ENCODE data around the gene FOXD2. TPM values are rescaled to one million over a fixed set of nuclear protein-coding genes. Genes with fewer than 3 reads are reported as not detected.

The FOXD2 gene
- total RNA-seq, 2 donors from 2014 or later, result 0.07 to 0.26 TPM

DNA sequence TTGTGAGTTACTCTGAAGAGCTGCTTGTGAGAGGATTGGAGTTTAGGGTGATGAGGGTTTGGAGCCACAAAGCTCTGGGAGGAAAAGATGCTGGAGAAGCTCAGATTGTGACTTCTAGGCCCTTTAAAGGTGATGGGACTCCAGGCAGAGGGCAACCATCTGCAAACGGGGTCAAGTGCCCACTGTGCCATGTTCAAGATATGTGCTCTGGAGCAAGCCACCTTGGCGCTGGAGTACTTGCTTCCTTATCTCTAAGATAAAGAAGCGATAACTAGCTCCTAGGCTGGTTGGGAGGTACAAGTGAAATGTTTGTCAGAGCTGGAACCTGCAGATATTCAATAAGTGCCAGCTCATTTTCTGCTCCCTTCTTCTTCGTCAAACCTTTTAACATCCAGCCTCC, 36.1 kb upstream of the FOXD2 start:
- H3K27ac Mint-ChIP-seq, result no peak overlapping the region
- Histone ChIP-seq H3K4me1 (ENCODE audit: control insufficient read depth, insufficient read depth, low read length) (no peaks in the 10 kb centered on the region), H3K27ac (ENCODE audit: low read depth, low read length) (no peak overlapping the region), H3K36me3 (ENCODE audit: control insufficient read depth, insufficient read depth, low read length) (no peaks in the 10 kb centered on the region), H3K27me3 (ENCODE audit: control insufficient read depth, insufficient read depth, low read length, poor library complexity, severe bottlenecking) (peaks cover 33% of the 10 kb centered on the region), H3K4me3 (ENCODE audit: low read length) (no peak overlapping the region), H3K9ac (ENCODE audit: extremely low read depth, low read length, poor library complexity, severe bottlenecking) (no peak overlapping the region), H3K9me3 (ENCODE audit: control insufficient read depth, low read length) (no peaks in the 10 kb centered on the region)
- DNase-seq, result peak; percentile 21
- TF ChIP-seq, protein P1, sequence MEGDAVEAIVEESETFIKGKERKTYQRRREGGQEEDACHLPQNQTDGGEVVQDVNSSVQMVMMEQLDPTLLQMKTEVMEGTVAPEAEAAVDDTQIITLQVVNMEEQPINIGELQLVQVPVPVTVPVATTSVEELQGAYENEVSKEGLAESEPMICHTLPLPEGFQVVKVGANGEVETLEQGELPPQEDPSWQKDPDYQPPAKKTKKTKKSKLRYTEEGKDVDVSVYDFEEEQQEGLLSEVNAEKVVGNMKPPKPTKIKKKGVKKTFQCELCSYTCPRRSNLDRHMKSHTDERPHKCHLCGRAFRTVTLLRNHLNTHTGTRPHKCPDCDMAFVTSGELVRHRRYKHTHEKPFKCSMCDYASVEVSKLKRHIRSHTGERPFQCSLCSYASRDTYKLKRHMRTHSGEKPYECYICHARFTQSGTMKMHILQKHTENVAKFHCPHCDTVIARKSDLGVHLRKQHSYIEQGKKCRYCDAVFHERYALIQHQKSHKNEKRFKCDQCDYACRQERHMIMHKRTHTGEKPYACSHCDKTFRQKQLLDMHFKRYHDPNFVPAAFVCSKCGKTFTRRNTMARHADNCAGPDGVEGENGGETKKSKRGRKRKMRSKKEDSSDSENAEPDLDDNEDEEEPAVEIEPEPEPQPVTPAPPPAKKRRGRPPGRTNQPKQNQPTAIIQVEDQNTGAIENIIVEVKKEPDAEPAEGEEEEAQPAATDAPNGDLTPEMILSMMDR (conservative IDR thresholded peaks at IDR 0.05), result no peak
- no peaks in the 10 kb centered on the region for H3K9me3 Mint-ChIP-seq
- H3K4me3 Mint-ChIP-seq, result no peak overlapping the region
- no peaks in the 10 kb centered on the region for H3K36me3 Mint-ChIP-seq (ENCODE audit: low read depth)
- 83 to 94% methylated on average over 3 to 4 of the region's 4 CpGs for whole genome bisulfite sequencing, 2 experiments (ENCODE audit: insufficient coverage in 1 of 2, insufficient read length in 1 of 2)
- H3K4me1 Mint-ChIP-seq, result no peaks in the 10 kb centered on the region
- peaks cover 73% of the 10 kb centered on the region for H3K27me3 Mint-ChIP-seq (ENCODE audit: insufficient read depth)

DNA sequence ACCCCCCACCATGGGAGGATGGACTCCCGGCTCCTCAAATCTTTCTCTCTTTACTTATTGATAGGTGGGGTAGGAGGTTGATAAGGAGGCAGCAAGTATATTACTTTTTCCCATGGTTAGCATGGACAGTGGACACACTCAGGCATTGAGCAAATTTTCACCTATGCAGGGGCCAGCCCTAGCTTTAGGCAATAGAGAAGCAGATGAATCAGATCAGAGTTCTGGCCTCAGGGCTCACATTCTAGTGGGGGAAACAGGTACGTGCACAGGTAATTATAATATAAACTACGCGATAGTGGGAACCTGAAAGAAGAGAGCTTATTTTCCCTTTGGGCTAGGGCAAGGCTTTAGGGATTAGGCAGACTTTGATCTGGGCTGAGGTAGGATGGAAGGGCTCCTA, 35.3 kb upstream of the FOXD2 start:
- no peaks in the 10 kb centered on the region for H3K9me3 Mint-ChIP-seq
- Histone ChIP-seq H3K4me1 (ENCODE audit: control insufficient read depth, insufficient read depth, low read length) (no peaks in the 10 kb centered on the region), H3K4me3 (ENCODE audit: low read length) (no peak overlapping the region), H3K9me3 (ENCODE audit: control insufficient read depth, low read length) (no peaks in the 10 kb centered on the region), H3K9ac (ENCODE audit: extremely low read depth, low read length, poor library complexity, severe bottlenecking) (no peak overlapping the region), H3K27ac (ENCODE audit: low read depth, low read length) (no peak overlapping the region), H3K36me3 (ENCODE audit: control insufficient read depth, insufficient read depth, low read length) (no peaks in the 10 kb centered on the region), H3K27me3 (ENCODE audit: control insufficient read depth, insufficient read depth, low read length, poor library complexity, severe bottlenecking) (peaks cover 33% of the 10 kb centered on the region)
- no peaks in the 10 kb centered on the region for H3K4me1 Mint-ChIP-seq
- WGBS, 2 experiments (ENCODE audit: insufficient coverage in 1 of 2, insufficient read length in 1 of 2), result 94 to 100% methylated on average over 3 of the region's 4 CpGs
- no peak for DNase-seq
- no peaks in the 10 kb centered on the region for H3K36me3 Mint-ChIP-seq (ENCODE audit: low read depth)
- no peak overlapping the region for H3K27ac Mint-ChIP-seq
- H3K4me3 Mint-ChIP-seq, result no peak overlapping the region
- TF ChIP-seq, protein P1 (conservative IDR thresholded peaks at IDR 0.05), result no peak
- H3K27me3 Mint-ChIP-seq (ENCODE audit: insufficient read depth), result peaks cover 67% of the 10 kb centered on the region

DNA sequence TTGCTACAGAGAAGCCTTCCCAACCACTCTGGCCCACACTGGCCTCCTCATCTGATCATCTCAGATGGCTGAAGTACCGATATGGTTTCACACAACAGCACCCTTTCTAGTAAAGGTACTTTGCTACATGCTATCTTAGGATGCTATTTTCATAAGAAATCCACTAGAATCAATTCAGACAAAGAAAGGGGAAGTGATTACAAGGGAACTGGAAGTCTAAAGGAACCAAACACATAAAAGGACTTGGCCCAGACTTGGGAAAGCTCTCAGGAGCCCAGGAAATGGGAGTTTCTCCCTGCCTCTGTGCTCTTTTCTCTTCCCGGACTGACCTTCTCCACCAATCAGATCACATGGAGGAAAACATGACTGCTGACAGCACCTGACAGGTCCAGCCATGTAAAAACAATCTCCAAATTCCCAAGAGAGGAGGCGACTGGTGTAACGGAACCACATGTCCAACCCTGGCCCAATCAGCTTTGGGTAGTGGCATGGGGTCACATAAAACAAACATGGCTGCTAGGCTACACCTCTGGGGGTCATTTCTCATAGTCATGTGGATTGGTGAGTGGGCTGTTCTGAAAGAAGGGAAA, 34.4 kb upstream of the FOXD2 start:
- Histone ChIP-seq H3K27ac (ENCODE audit: low read depth, low read length) (no peak overlapping the region), H3K9ac (ENCODE audit: extremely low read depth, low read length, poor library complexity, severe bottlenecking) (no peak overlapping the region), H3K4me3 (ENCODE audit: low read length) (no peak overlapping the region), H3K36me3 (ENCODE audit: control insufficient read depth, insufficient read depth, low read length) (no peaks in the 10 kb centered on the region), H3K4me1 (ENCODE audit: control insufficient read depth, insufficient read depth, low read length) (no peaks in the 10 kb centered on the region), H3K27me3 (ENCODE audit: control insufficient read depth, insufficient read depth, low read length, poor library complexity, severe bottlenecking) (peaks cover 33% of the 10 kb centered on the region), H3K9me3 (ENCODE audit: control insufficient read depth, low read length) (no peaks in the 10 kb centered on the region)
- Mint-ChIP-seq H3K4me1 (peaks cover 6% of the 10 kb centered on the region), H3K27ac (no peak overlapping the region), H3K9me3 (no peaks in the 10 kb centered on the region), H3K36me3 (ENCODE audit: low read depth) (no peaks in the 10 kb centered on the region), H3K4me3 (no peak overlapping the region), H3K27me3 (ENCODE audit: insufficient read depth) (peaks cover 64% of the 10 kb centered on the region)
- no peak for DNase-seq
- 91% methylated on average over 4 of the region's 4 CpGs; no CpG with 5 or more reads in 1 of the 2 experiments for WGBS, 2 experiments (ENCODE audit: insufficient coverage in 1 of 2, insufficient read length in 1 of 2)
- TF ChIP-seq, protein P1 (conservative IDR thresholded peaks at IDR 0.05), result no peak

Data from endodermal cell (in vitro differentiated cells).